HepG2 (cell line): ENCODE results near the gene HNRNPM. TPM values are rescaled to one million over a fixed set of nuclear protein-coding genes. Genes with fewer than 3 reads are reported as not detected.

Experiments used
- CCAR2 ChIP-seq: fragments of 200-400 bp; formaldehyde crosslinking; optimal IDR thresholded peaks from 2 replicates; pipeline ENCODE3; 2018; ENCODE audit warnings: low read depth, mild to moderate bottlenecking, low read length, moderate library complexity
- EED ChIP-seq: sonication (generic); formaldehyde crosslinking; IDR thresholded peaks from 2 replicates; pipeline ENCODE4 v1.5.0; 2020; ENCODE audit warnings: mild to moderate bottlenecking, missing genetic modification reagents
- HDAC2 ChIP-seq: sonication (generic); formaldehyde crosslinking; IDR thresholded peaks from 2 replicates; pipeline ENCODE4 v1.4.0; 2020; ENCODE audit warnings: missing genetic modification reagents
- HNRNPL ChIP-seq: fragments of 200-400 bp; formaldehyde crosslinking; IDR thresholded peaks from 2 replicates; pipeline ENCODE4 v1.6.1; 2017; ENCODE audit warnings: mild to moderate bottlenecking, low read depth, low read length
- JDP2 ChIP-seq: sonication (generic); formaldehyde crosslinking; IDR thresholded peaks from 2 replicates; pipeline ENCODE4 v1.8.1; 2022; ENCODE audit warnings: missing genetic modification reagents, borderline replicate concordance
- KDM2A ChIP-seq: sonication (generic); formaldehyde crosslinking; IDR thresholded peaks from 2 replicates; pipeline ENCODE4 v1.4.0; 2020; ENCODE audit warnings: low read depth, missing genetic modification reagents, borderline replicate concordance
- MYC ChIP-seq: sonication (generic); formaldehyde crosslinking; IDR thresholded peaks from 2 replicates; pipeline ENCODE4 v1.9.0; 2021; ENCODE audit warnings: missing genetic modification reagents, borderline replicate concordance
- PITX1 ChIP-seq: sonication (generic); formaldehyde crosslinking; IDR thresholded peaks from 2 replicates; pipeline ENCODE4 v1.5.1; 2020; ENCODE audit warnings: mild to moderate bottlenecking, missing genetic modification reagents
- POLR2A ChIP-seq, 2 experiments: IDR thresholded peaks; 2 replicates each; pipeline ENCODE4 v1.6.1; 2011; ENCODE audit warnings: low read depth in 2 of 2, low read length in 2 of 2, mild to moderate bottlenecking in 1 of 2, moderate library complexity in 1 of 2; ENCODE audit not compliant: insufficient read depth in 1 of 2
- PREB ChIP-seq: sonication (generic); formaldehyde crosslinking; IDR thresholded peaks from 2 replicates; pipeline ENCODE4 v1.4.0; 2020; ENCODE audit warnings: missing genetic modification reagents
- RBM39 ChIP-seq: fragments of 200-400 bp; formaldehyde crosslinking; IDR thresholded peaks from one replicate; pipeline ENCODE4 v1.6.1; 2018; ENCODE audit warnings: antibody characterized with exemption, mild to moderate bottlenecking, low read depth, low read length; ENCODE audit not compliant: poor library complexity, severe bottlenecking
- REST ChIP-seq, 2 experiments: IDR thresholded peaks; 2 replicates each; pipeline ENCODE4 v1.6.1; 2011 to 2012; ENCODE audit warnings: low read length in 2 of 2, borderline replicate concordance in 1 of 2, low read depth in 1 of 2, mild to moderate bottlenecking in 1 of 2, moderate library complexity in 1 of 2
- RXRA ChIP-seq: sonication (generic); formaldehyde crosslinking; IDR thresholded peaks from 2 replicates; pipeline ENCODE4 v1.5.1; 2020; ENCODE audit warnings: missing genetic modification reagents
- SIX4 ChIP-seq: sonication (generic); formaldehyde crosslinking; IDR thresholded peaks from 2 replicates; pipeline ENCODE4 v1.4.0; 2020; ENCODE audit warnings: missing genetic modification reagents
- SP5 ChIP-seq: IDR thresholded peaks from 2 replicates; pipeline ENCODE4 v1.6.1; 2016; ENCODE audit warnings: low read depth, borderline replicate concordance
- ZGPAT ChIP-seq: IDR thresholded peaks from 2 replicates; pipeline ENCODE4 v1.6.1; 2016; ENCODE audit warnings: mild to moderate bottlenecking
- ZNF331 ChIP-seq: sonication (generic); formaldehyde crosslinking; IDR thresholded peaks from 2 replicates; pipeline ENCODE4 v1.4.0; 2020; ENCODE audit warnings: missing genetic modification reagents
- ZNF350 ChIP-seq: sonication (generic); formaldehyde crosslinking; IDR thresholded peaks from 2 replicates; pipeline ENCODE4 v1.4.0; 2020; ENCODE audit warnings: mild to moderate bottlenecking, low read depth, missing genetic modification reagents, borderline replicate concordance
- ZNF639 ChIP-seq: conservative IDR thresholded peaks from 2 replicates; pipeline ENCODE4 v1.6.1; 2018; ENCODE audit warnings: missing genetic modification reagents
- polyA plus RNA-seq, 8 experiments: library from polyadenylated mRNA; depleted of rRNA in 3 of 8; stranded (reverse) in 7 of 8; unstranded in 1 of 8; fragments of >200 nt; fragmentation: Illumina TruSeq in 4 of 8; extraction: Trizol in 4 of 8; gene quantifications; 2 replicates each; pipeline versions ENCODE4 v1.2.1 to v1.2.3, GENCODE V29; 2011 to 2016; ENCODE audit warnings: low read depth in 4 of 8, missing spikeins in 1 of 8, mixed read lengths in 1 of 8; ENCODE audit not compliant: insufficient read depth in 1 of 8
- total RNA-seq, 5 experiments: library from RNA; depleted of rRNA; stranded (reverse); fragments of >200 nt; fragmentation: Illumina TruSeq; extraction: Trizol; gene quantifications; 2 replicates each; pipeline ENCODE4 v1.2.3, GENCODE V29; 2016; ENCODE audit warnings: low read depth in 1 of 5

The HNRNPM gene
- total and polyA plus RNA-seq, 2 of the 13 experiments (the other 11 are each of a cell fraction or from before 2014, with no cell fraction given): 56.7 to 102 TPM

- TF ChIP-seq RXRA (peak; percentile 77; the same call in 1 of the 2 replicates), HNRNPL (no peak), ZGPAT (CRISPR knock-in tag) (no peak; the same call in 1 of the 2 replicates), ZNF331 (CRISPR knock-in tag) (0 out of 2 replicates have a peak, but pooled peaks have one; percentile 33), JDP2 (no peak), SIX4 (no peak), REST (IDR thresholded peaks at IDR 0.05; ENCODE audit: borderline replicate concordance in 1 of 2, low read depth in 1 of 2, low read length in 2 of 2) (0 out of 4 replicates have a peak, but pooled peaks of 1 of the 2 experiments have one; percentile 42), SP5 (CRISPR knock-in tag) (peak; percentile 16; the same call in 1 of the 2 replicates), KDM2A (CRISPR knock-in tag) (peak; percentile 74), RBM39 (peak; percentile 85), HDAC2 (CRISPR knock-in tag) (no peak), ZNF639 (CRISPR knock-in tag) (peak; percentile 20; the same call in 1 of the 2 replicates), CCAR2 (no peak), EED (CRISPR knock-in tag) (no peak), MYC (CRISPR knock-in tag) (0 out of 2 replicates have a peak, but pooled peaks have one; percentile 42), POLR2A (IDR thresholded peaks at IDR 0.05; ENCODE audit: insufficient read depth in 1 of 2, low read depth in 2 of 2, low read length in 2 of 2) (peak; percentile 75 to 85), PREB (0 out of 2 replicates have a peak, but pooled peaks have one; percentile 35), PITX1 (0 out of 2 replicates have a peak, but pooled peaks have one; percentile 8), ZNF350 (CRISPR knock-in tag) (peak; percentile 64; the same call in 1 of the 2 replicates)
These were observed at the start of gene HNRNPM (continued) for GRCh38 chr19:8444677-8445487.
